Naive thymus-derived CD4-positive, alpha-beta T cell (primary cell): ENCODE results near the gene ENOX1. TPM values are rescaled to one million over a fixed set of nuclear protein-coding genes. Genes with fewer than 3 reads are reported as not detected.

Source experiments
- ATAC-seq: fragments of 150-1000 bp; cut with Tn5 transposase; 2 replicates; pipeline ENCODE4 v1.10.0; 2021; ENCODE audit warnings: mild to moderate bottlenecking, moderate library complexity
- CTCF ChIA-PET: fragments of 350-600 bp; sonication (Branson Sonifier 250); formaldehyde crosslinking; loops from one replicate; lab custom pipeline; 2021; ENCODE audit warnings: antibody characterized with exemption; lab: Charles Lee
- POLR2A ChIA-PET: fragments of 350-600 bp; sonication (Branson Sonifier 250); formaldehyde crosslinking; loops from one replicate; lab custom pipeline; 2021; ENCODE audit warnings: antibody characterized with exemption, inconsistent platforms; lab: Charles Lee
- DNase-seq, 9 donors: peaks; one replicate each; pipeline versions ENCODE4 v3.0.0 to v3.0.0-alpha.2; 2020 to 2022; ENCODE audit warnings: mixed read lengths in 1 of 9
- H3K27ac ChIP-seq: one replicate; pipeline ENCODE4 v1.7.0; 2013; ENCODE audit warnings: mild to moderate bottlenecking, low read depth, low read length, moderate library complexity
- H3K27me3 ChIP-seq, 2 donors: one replicate each; pipeline ENCODE4 v1.7.0; 2013; ENCODE audit warnings: low read length in 2 of 2, mild to moderate bottlenecking in 2 of 2, moderate library complexity in 2 of 2; ENCODE audit not compliant: control insufficient read depth in 2 of 2, insufficient read depth in 2 of 2
- H3K36me3 ChIP-seq, 3 experiments: 1 replicate in 2 of 3; 2 replicates in 1 of 3; pipeline ENCODE4 v1.7.0; 2013; ENCODE audit warnings: low read length in 3 of 3, mild to moderate bottlenecking in 3 of 3, moderate library complexity in 1 of 3; ENCODE audit not compliant: insufficient read depth in 3 of 3, control insufficient read depth in 2 of 3
- H3K4me1 ChIP-seq, 2 donors: one replicate each; pipeline ENCODE4 v1.7.0; 2013; ENCODE audit warnings: low read length in 2 of 2, mild to moderate bottlenecking in 2 of 2, moderate library complexity in 1 of 2; ENCODE audit not compliant: control insufficient read depth in 2 of 2, insufficient read depth in 2 of 2
- H3K4me3 ChIP-seq: 2 replicates; pipeline ENCODE4 v1.7.0; 2013; ENCODE audit warnings: mild to moderate bottlenecking, low read length
- H3K9me3 ChIP-seq, 3 experiments: 1 replicate in 2 of 3; 2 replicates in 1 of 3; pipeline ENCODE4 v1.7.0; 2013; ENCODE audit warnings: low read length in 3 of 3; ENCODE audit not compliant: control insufficient read depth in 2 of 3
- H3K27ac Mint-ChIP-seq, 9 donors: one replicate each; pipeline ENCODE4 v1.8.0; 2020 to 2022; ENCODE audit warnings: mixed read lengths in 9 of 9, mild to moderate bottlenecking in 8 of 9, moderate library complexity in 5 of 9, inconsistent platforms in 2 of 9
- H3K27me3 Mint-ChIP-seq, 5 donors: one replicate each; pipeline ENCODE4 v1.8.0; 2021 to 2022; ENCODE audit warnings: mixed read lengths in 5 of 5, mild to moderate bottlenecking in 1 of 5
- H3K36me3 Mint-ChIP-seq, 5 donors: one replicate each; pipeline ENCODE4 v1.8.0; 2020 to 2022; ENCODE audit warnings: mixed read lengths in 5 of 5, mild to moderate bottlenecking in 3 of 5, inconsistent platforms in 1 of 5
- H3K4me1 Mint-ChIP-seq, 7 donors: one replicate each; pipeline ENCODE4 v1.8.0; 2020 to 2022; ENCODE audit warnings: mixed read lengths in 7 of 7, mild to moderate bottlenecking in 3 of 7, inconsistent platforms in 1 of 7
- H3K4me3 Mint-ChIP-seq, 10 donors: one replicate each; pipeline ENCODE4 v1.8.0; 2020 to 2022; ENCODE audit warnings: mild to moderate bottlenecking in 10 of 10, mixed read lengths in 10 of 10, moderate library complexity in 6 of 10, inconsistent platforms in 2 of 10
- H3K9me3 Mint-ChIP-seq, 11 donors: one replicate each; pipeline ENCODE4 v1.8.0; 2020 to 2022; ENCODE audit warnings: mixed read lengths in 11 of 11, mild to moderate bottlenecking in 4 of 11, inconsistent platforms in 1 of 11, moderate library complexity in 1 of 11
- intact Hi-C, 2 donors: fragments of 100-400 bp; cut with micrococcal nuclease; formaldehyde crosslinking; loops; one replicate each; pipeline ENCODE4 v1.15.1; 2023
- polyA plus RNA-seq, 2 donors: library from polyadenylated mRNA; unstranded; fragments of 300-500 nt; fragmentation: Illumina TruSeq; gene quantifications; one replicate each; pipeline ENCODE4 v1.2.3, GENCODE V29; 2021
- total RNA-seq, 6 experiments: library from RNA in 5 of 6; stranded (reverse) in 5 of 6; gene quantifications; 1 replicate in 5 of 6; 2 replicates in 1 of 6; pipeline ENCODE4 v1.2.3 and lab custom pipeline; 2021 to 2026

The ENOX1 gene
- total and polyA plus RNA-seq, 7 experiments from 2014 or later = 0.17 TPM; not detected in 6

GRCh38 chr13:43397111-43397510, 389.7 kb downstream of the ENOX1 start:
- Mint-ChIP-seq H3K4me3 (no peak overlapping the region), H3K4me1 (no peaks in the 10 kb centered on the region), H3K27me3 (peaks cover 12 to 28% (median 16%) of the 10 kb centered on the region in 5 donors), H3K27ac (no peak overlapping the region), H3K36me3 (peaks cover 0 to 9% (median 0%) of the 10 kb centered on the region in 5 donors), H3K9me3 (peaks cover 0 to 5% (median 0%) of the 10 kb centered on the region in 11 donors)
- H3K4me1 ChIP-seq = no peaks in the 10 kb centered on the region
- ATAC-seq (no peak), DNase-seq (no peak)
- H3K4me3 ChIP-seq = no peak overlapping the region
- intact Hi-C loops = no loop called here
- H3K27me3 ChIP-seq = no peaks in the 10 kb centered on the region
- no peaks in the 10 kb centered on the region for H3K9me3 ChIP-seq
- no peaks in the 10 kb centered on the region for H3K36me3 ChIP-seq
- H3K27ac ChIP-seq = no peak overlapping the region
- CTCF ChIA-PET = no interaction called here
- POLR2A ChIA-PET = no interaction called here

DNA sequence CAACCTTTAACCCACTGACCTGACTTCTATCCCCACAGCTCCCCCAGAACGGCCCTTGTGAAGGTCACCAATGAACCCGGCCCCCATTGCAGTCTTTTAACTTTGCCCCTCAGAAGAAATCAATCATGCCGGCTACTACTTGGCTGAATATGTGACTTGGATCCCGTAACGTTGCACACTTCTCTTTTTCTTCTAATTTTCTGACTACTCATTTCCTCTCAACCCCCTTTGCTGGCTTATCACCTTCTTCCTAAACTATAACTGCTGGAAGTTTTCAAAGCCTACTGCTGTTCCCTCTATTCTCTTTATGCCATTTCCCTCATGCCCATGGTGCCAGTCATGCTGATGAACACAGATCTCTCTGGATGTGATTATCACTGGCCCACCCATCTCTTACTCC, 395.7 kb downstream of the ENOX1 start:
- POLR2A ChIA-PET = no interaction called here
- Histone ChIP-seq H3K9me3 (no peaks in the 10 kb centered on the region), H3K36me3 (no peaks in the 10 kb centered on the region), H3K27ac (no peak overlapping the region), H3K27me3 (peaks cover 0 to 2% of the 10 kb centered on the region in 2 donors), H3K4me1 (no peaks in the 10 kb centered on the region), H3K4me3 (no peak overlapping the region)
- H3K36me3 Mint-ChIP-seq = no peaks in the 10 kb centered on the region
- peaks cover 0 to 4% (median 0%) of the 10 kb centered on the region in 5 donors for H3K27me3 Mint-ChIP-seq
- no peak overlapping the region for H3K27ac Mint-ChIP-seq
- intact Hi-C loops = no loop called here
- no peaks in the 10 kb centered on the region for H3K4me1 Mint-ChIP-seq
- H3K9me3 Mint-ChIP-seq = no peaks in the 10 kb centered on the region
- DNase-seq (no peak), ATAC-seq (no peak)
- no peak overlapping the region for H3K4me3 Mint-ChIP-seq
- CTCF ChIA-PET = no interaction called here

DNA sequence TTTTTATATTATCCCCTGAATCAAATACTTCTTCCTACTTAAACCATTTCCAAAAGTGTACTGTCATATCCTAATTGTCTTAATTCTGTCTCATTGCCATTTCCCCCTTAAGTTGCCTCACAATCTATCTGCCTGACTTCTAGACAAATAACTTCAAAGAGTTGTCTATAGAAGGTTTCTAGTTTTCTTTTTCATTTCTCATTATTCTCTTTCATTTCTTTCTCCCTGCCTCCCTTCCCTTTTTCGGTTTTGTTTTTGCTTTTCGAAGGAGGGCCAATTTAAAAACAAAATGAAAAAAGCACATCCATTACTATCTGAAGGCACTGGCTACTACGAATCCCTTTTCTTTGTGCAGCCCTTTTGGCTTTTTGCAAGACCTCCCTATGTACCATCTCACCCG, 396.2 kb downstream of the ENOX1 start:
- H3K27me3 ChIP-seq = peaks cover 0 to 4% of the 10 kb centered on the region in 2 donors
- no peak overlapping the region for H3K4me3 ChIP-seq
- ATAC-seq (no peak), DNase-seq (no peak)
- H3K9me3 ChIP-seq = no peaks in the 10 kb centered on the region
- intact Hi-C loops = no loop called here
- no peaks in the 10 kb centered on the region for H3K9me3 Mint-ChIP-seq
- H3K36me3 ChIP-seq = no peaks in the 10 kb centered on the region
- H3K4me1 ChIP-seq = no peaks in the 10 kb centered on the region
- no peak overlapping the region for H3K27ac ChIP-seq
- H3K27ac Mint-ChIP-seq = no peak overlapping the region
- ChIA-PET POLR2A (no interaction called here), CTCF (no interaction called here)
- peaks cover 0 to 5% (median 0%) of the 10 kb centered on the region in 5 donors for H3K27me3 Mint-ChIP-seq
- H3K36me3 Mint-ChIP-seq = no peaks in the 10 kb centered on the region
- H3K4me1 Mint-ChIP-seq = no peaks in the 10 kb centered on the region
- H3K4me3 Mint-ChIP-seq = no peak overlapping the region

GRCh38 chr13:43389983-43390382, 396.8 kb downstream of the ENOX1 start:
- Histone ChIP-seq H3K4me3 (no peak overlapping the region), H3K9me3 (no peaks in the 10 kb centered on the region), H3K27me3 (peaks cover 0 to 4% of the 10 kb centered on the region in 2 donors), H3K27ac (no peak overlapping the region), H3K4me1 (no peaks in the 10 kb centered on the region), H3K36me3 (no peaks in the 10 kb centered on the region)
- Mint-ChIP-seq H3K27ac (no peak overlapping the region), H3K9me3 (no peaks in the 10 kb centered on the region), H3K4me3 (no peak overlapping the region), H3K4me1 (no peaks in the 10 kb centered on the region), H3K36me3 (no peaks in the 10 kb centered on the region), H3K27me3 (peaks cover 0 to 5% (median 0%) of the 10 kb centered on the region in 5 donors)
- ATAC-seq (no peak), DNase-seq (no peak)
- CTCF ChIA-PET = no interaction called here
- POLR2A ChIA-PET = no interaction called here
- intact Hi-C loops = no loop called here

DNA sequence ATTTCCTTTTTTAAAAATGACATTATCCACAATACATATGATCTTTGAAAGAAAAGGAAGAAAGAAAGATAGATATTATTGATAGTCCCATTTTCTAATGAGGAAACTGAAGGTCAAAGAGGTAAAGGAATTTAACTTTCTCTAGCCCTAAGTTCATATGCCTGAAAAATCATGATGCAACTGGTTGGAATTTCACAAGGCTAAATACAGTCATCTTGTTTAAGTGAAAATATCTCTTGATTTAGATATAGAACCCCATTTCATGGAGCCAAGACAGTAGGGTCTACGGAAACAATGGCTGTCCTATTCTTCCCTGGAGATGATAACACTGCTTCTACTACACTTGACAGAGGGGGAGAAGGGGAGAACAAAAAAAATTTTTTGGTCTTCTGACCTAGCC, 397.2 kb downstream of the ENOX1 start:
- H3K4me3 Mint-ChIP-seq = no peak overlapping the region

GRCh38 chr13:43388282-43389034, 398.3 kb downstream of the ENOX1 start:
- Mint-ChIP-seq H3K36me3 (no peaks in the 10 kb centered on the region), H3K4me3 (no peak overlapping the region), H3K9me3 (no peaks in the 10 kb centered on the region), H3K27ac (no peak overlapping the region), H3K4me1 (no peaks in the 10 kb centered on the region), H3K27me3 (peaks cover 0 to 10% (median 3%) of the 10 kb centered on the region in 5 donors)
- DNase-seq (no peak), ATAC-seq (no peak)
- Histone ChIP-seq H3K4me3 (no peak overlapping the region), H3K27ac (no peak overlapping the region), H3K27me3 (peaks cover 0 to 4% of the 10 kb centered on the region in 2 donors), H3K9me3 (no peaks in the 10 kb centered on the region), H3K36me3 (no peaks in the 10 kb centered on the region), H3K4me1 (no peaks in the 10 kb centered on the region)
- ChIA-PET CTCF (no interaction called here), POLR2A (no interaction called here)
- intact Hi-C loops = no loop called here

More for the DNA sequence above, 397.2 kb downstream of the ENOX1 start:
- H3K36me3 Mint-ChIP-seq = no peaks in the 10 kb centered on the region
- no peak for ATAC-seq
- H3K36me3 ChIP-seq = no peaks in the 10 kb centered on the region
- H3K27ac ChIP-seq = no peak overlapping the region
- no peaks in the 10 kb centered on the region for H3K4me1 Mint-ChIP-seq
- intact Hi-C loops = no loop called here
- H3K9me3 Mint-ChIP-seq = no peaks in the 10 kb centered on the region
- peaks cover 0 to 4% of the 10 kb centered on the region in 2 donors for H3K27me3 ChIP-seq
- ChIA-PET POLR2A (no interaction called here), CTCF (no interaction called here)
- H3K9me3 ChIP-seq = no peaks in the 10 kb centered on the region
- H3K4me3 ChIP-seq = no peak overlapping the region
- no peaks in the 10 kb centered on the region for H3K4me1 ChIP-seq
- no peak for DNase-seq
- no peak overlapping the region for H3K27ac Mint-ChIP-seq
- peaks cover 0 to 5% (median 0%) of the 10 kb centered on the region in 5 donors for H3K27me3 Mint-ChIP-seq

GRCh38 chr13:43387880-43388279, 398.9 kb downstream of the ENOX1 start:
- no peak overlapping the region for H3K4me3 Mint-ChIP-seq
- no peak for ATAC-seq

More at GRCh38 chr13:43387880-43388279, 398.9 kb downstream of the ENOX1 start:
- Mint-ChIP-seq H3K4me1 (no peaks in the 10 kb centered on the region), H3K27me3 (peaks cover 0 to 10% (median 3%) of the 10 kb centered on the region in 5 donors), H3K9me3 (no peaks in the 10 kb centered on the region), H3K36me3 (no peaks in the 10 kb centered on the region), H3K27ac (no peak overlapping the region)
- no peaks in the 10 kb centered on the region for H3K9me3 ChIP-seq
- POLR2A ChIA-PET = no interaction called here
- no peak overlapping the region for H3K27ac ChIP-seq
- intact Hi-C loops = no loop called here
- H3K4me3 ChIP-seq = no peak overlapping the region
- peaks cover 0 to 4% of the 10 kb centered on the region in 2 donors for H3K27me3 ChIP-seq
- H3K36me3 ChIP-seq = no peaks in the 10 kb centered on the region
- CTCF ChIA-PET = no interaction called here
- no peaks in the 10 kb centered on the region for H3K4me1 ChIP-seq
- no peak for DNase-seq
